GM20431 (cell line): ENCODE measurements around the gene C1orf35.
"Not testable (repeated sequence)": the region's sequence is repeated elsewhere in the genome, so short reads cannot be mapped to it uniquely, and the experiment has no call there.

ENCODE experiments used
- in situ Hi-C: fragments of 300-500 bp; cut with MseI, MboI; formaldehyde crosslinking; loops from one replicate; pipeline ENCODE4 v1.15.0; 2020; ENCODE audit warnings: low sequenced_read_pairs; ENCODE audit not compliant: unreplicated experiment

C1orf35 gene

DNA sequence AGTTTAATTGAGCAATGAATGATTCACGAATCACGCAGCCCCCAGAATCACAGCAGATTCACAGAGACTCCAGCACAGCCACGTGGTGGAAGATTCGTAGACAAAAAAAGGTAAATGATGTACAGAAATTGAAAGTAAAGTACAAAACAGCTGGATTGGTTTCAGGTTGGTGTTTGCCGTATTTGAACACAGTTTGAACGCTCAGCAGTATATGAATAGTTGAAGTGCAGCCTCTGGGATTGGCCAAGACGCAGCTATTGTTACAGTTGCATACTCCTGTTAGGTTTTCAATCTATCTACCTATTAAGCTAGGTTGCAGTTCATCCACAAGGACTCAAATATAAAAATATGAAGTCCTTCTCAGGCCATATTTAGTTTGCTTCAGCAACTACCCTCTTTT, 9.0 kb upstream of the C1orf35 start:
- in situ Hi-C loops, result no loop called here

DNA sequence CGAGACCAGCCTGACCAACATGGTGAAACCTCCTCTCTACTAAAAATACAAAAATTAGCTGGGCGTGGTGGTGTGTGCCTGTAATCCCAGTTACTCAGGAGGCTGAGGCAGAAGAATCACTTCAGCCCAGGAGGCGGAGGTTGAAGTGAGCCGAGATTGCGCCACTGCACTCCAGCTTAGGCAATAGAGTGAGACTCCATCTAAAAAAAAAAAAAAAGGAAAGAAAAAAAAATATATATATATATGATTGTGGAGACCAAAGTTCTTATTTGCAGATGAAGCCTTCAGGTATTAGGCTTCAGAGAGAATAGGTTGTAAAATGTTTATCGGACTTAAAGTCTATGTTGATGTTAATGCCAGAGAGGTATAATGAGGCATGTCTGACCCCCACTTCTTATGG, 8.2 kb upstream of the C1orf35 start:
- in situ Hi-C loops, result not testable (repeated sequence)

DNA sequence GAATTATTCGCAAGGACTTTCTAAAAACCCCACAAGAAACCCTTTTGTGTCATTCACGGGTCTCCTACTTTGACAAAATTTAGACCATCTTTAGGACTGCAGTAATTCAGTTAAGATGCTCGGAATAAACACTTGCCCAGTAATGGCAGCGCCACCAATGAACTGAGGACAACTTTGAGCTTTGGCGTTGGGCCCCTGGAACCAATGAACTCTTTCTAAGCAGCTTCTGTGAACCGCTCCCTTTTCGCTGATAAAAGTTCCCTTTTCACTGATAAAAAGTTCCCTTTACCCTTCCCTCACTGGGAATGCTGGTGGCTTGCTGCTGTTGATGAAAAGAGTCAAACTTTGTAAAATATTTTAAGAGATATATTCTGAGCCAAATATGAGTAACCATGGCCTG, 7.4 kb upstream of the C1orf35 start:
- in situ Hi-C loops, result no loop called here

DNA sequence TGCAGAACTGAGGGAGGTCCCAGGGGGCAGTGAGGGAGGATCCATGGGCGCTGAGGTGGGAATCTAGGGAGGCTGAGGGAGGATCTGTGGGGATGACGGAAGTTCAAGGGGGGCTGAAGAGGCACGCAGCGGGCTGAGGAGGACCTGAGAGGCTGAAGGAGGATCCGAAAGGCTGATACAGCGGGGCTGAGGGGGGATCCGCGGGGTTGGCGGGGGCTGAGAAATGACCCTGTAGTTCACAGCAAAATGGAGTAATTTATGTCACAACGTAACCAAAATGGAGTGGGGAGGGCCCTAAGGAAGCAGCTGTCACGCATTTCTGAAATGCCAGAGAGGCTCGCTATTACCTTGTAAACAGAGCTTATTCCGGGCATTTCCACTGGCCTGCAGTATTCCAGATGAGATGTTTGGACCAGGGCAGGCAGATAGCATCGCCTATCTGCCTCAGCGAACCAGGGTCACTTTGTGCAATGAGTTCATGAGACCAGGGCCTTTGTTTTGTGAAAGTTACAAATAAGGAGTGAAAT, 6.9 kb upstream of the C1orf35 start:
- in situ Hi-C loops, result no loop called here

DNA sequence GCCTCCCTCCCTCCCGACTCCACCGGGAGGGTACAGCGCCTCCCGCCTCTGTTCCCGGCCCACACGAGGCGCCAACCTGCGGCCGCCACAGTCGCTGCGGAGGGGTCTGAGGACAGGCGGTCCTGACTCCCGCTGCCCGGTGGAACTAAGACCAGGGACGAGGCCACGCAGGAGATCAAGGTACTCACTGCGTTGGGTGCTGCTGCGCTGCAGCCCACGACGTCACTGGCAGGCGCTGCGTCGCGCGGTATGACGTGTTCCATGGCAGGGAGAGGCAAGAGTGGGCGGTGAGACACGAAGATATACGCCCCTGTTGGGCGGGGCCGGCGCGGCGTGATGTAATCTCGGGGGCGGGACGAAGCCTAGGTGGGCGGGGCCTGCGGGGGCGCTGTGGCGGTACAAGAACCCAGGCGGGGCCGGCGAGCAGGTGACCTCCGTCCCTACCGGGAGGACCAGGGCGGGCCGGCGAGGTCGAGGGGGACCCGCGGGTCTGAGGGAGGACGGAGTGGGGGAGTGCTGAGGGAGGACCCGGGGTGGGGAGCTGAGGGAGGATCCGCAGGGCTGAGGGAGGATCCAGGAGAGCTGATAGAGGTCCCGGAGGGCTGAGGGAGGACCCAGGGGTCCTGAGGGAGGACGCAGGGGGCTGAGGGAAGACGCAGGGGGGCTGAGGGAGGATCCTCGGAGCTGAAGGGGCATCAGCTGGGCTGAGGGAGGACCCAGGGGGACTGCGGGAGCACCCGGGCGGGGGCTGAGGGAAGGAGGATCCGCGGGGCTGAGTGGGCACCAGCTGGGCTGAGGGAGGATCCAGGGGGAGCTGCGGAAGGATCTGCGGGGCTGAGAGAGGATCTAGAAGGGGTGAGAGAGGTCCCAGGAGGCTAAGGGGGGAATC, 6.2 kb upstream of the C1orf35 start, which contains the start of gene MRPL55:
MRPL55 (minus strand) TSS at position 227 of the 889 bp plus-strand sequence. CDS start 1,039 bp downstream, outside the sequence.
- in situ Hi-C loops, result no loop called here

DNA sequence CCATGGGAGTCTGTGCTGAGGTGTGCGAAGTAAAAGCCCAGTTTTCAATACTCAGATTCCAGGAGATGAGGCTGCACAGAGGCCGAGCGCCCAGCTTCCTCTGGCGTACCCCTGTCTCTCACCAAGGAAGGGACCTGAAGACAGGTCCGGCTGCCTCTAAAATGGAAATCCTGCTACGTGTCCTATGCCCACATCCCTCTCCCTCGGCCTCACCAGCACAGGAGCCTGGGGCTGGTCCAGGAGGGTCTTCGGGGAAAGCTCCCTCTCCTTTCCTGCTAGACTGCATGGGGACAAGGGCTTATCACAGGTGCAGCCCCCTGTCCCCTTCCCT, 5.6 kb upstream of the C1orf35 start:
- in situ Hi-C loops, result no loop called here

DNA sequence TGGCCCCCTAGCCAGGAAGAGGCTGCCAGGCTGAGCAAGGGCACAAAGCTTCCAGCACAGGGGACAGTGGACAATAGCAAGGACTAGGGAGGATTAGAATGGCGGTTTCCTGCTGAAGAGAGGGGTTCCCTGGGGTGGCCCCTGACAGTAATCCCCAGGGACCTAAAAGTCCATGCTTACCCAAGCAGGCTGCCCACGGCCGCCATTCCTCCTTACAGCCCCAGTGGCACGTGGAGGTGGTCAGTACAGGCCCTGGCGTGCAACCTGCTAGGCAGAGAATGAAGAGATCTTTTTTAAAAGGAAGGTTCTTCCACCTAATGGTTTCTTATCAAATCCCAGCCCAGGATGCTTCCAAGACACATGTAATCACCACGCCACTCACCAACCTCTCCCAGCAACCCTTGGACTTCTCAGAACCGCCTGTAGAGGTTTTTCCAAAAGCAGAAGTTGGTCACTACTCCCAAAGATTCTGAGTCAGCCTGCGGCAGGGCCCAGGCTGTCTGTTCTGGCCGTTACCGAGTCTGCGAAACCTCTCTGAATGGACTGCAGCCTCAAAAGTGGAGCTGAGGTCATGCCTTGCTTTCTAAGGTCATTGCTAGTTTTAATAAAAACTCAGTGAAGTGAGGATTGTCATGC, 5.0 kb upstream of the C1orf35 start:
- in situ Hi-C loops, result no loop called here

DNA sequence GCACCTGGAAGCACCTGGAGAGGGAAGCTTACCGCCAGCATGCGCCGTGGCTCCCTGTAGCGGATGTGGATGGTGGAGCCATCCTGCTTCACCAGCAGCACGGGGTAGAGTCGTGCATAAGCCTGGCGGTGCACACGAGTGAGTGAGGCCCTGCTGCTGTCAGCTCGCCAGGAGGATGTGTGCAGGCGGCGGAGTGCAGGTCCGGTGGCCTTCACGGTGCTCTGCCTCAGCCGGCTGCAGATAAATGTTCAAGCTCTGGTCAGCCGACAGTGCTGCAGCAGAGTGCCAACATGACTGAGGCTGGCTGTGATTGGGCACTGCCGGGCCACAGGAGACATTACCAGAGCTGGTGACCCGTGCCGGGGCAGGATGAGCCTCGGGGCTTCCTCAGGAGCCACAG, 4.5 kb upstream of the C1orf35 start:
- in situ Hi-C loops, result no loop called here

DNA sequence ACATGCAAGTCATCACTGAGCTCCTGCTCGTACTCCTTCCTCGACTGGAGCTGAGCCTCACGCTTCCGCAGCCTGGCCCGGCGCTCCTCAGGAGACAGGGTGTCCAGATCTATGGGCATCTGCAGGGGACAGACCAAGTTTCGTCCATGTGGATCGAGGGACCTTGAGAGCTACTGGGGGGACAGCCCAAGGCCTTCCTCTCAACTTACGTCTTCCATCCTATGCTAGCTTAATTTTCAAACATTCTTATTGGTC, 3.6 kb upstream of the C1orf35 start:
- in situ Hi-C loops, result no loop called here

DNA sequence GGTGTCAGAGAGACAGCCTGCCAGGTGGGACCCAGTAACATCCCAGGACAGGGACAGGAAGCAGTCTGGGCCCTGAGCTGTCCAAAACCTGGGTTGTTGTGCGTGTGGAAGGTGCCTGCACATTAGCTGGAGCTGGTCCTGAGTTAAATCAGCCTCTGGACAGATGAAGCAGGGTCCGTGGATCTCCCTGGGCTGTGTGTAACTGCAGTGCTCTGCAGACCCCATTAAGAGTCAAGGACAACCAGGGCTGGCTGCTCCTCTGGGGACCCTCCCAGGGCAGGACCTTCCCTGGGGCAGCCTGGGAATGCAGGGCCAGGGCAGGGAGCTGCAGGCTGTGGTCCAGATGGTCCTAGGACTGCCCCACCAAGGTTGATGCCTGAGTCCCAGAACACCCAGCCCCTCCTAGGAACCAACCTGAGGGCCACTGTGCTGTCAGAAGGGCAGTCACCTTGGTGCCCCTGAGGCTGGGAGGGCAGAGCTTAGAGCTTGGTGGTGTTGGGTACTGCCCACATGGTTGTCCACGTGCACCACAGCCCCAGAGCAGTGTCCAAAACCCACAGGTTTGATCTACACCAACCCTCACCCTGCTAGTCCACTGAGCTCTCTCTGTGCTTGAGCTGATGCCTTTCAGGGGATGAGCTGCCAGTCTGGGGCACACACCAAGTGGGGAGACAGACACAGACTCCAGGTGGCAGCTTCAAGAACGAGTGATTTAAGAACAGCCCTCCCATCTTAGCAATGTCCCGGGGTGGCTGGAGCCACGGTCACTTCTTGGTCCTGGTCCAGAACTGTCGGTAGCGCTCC, 3.1 kb upstream of the C1orf35 start:
- in situ Hi-C loops, result no loop called here

DNA sequence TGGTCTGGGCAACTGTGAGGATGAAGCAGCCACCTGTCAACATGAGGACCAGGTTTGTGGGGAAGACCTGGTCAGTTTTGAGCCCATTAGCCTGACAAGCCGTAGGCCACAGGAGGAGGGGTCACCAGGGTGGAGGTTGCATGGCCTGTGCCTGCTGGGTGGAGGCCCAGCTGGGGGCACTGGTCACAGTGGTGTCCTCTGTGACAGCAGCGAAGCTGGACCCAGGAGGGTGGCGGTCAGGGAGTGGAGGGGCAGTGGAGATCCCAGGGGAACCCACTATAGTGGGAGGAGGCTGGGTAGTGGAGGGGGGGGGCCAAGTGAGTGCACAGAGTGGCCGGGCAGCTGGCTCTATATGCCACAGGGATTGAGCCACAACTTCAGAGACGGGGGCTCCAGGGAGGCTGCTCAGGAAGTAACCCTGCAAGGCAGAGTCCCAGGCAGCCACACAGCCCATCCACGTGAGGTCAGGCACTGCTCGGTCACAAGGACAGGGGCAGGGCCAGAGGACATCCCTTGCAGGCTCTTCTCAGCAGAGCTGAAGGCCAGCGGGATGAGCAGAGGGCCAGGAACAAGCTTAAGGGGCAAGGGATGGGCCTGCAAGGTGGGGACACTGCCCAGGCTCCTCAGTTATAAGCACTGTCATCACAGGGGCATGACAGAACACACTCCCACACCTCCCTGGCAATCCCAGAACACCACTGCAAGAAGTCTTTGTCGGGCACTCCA, 2.3 kb upstream of the C1orf35 start:
- in situ Hi-C loops, result no loop called here

DNA sequence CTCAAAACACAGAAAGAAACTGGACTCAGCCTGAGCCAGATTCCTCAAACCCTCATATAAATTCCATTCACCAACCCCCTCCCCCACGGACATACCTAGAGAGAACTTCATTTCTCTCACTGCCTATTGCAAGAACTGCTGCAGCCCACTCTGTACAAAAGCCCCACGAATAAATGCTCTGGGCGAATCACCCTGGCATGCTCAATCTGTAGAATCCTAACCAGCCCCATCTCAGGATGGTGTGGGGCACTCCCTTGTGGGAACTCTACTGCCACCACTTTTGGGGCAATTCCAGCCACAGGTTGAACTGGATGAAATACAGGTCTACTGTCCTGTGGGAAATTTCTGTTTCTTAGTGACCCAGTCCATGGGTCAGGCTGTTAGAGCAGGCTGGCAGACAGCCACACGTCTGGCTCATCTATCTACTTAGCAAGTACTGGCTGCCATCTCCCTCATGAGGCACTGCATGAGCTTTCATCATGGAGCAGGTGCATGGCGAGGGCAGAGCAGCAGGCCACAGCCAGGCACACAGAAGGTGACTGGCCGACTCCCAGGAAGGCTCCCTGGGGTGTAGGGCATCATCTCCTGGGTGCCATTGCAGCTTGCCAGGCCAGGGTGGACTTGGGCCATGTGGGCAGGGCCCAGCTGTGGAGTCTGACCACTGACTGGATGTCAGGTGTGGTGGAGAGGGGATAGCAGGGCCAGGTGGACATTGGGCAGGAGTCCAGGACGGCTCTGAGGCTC, 1.6 kb upstream of the C1orf35 start:
- in situ Hi-C loops, result no loop called here

DNA sequence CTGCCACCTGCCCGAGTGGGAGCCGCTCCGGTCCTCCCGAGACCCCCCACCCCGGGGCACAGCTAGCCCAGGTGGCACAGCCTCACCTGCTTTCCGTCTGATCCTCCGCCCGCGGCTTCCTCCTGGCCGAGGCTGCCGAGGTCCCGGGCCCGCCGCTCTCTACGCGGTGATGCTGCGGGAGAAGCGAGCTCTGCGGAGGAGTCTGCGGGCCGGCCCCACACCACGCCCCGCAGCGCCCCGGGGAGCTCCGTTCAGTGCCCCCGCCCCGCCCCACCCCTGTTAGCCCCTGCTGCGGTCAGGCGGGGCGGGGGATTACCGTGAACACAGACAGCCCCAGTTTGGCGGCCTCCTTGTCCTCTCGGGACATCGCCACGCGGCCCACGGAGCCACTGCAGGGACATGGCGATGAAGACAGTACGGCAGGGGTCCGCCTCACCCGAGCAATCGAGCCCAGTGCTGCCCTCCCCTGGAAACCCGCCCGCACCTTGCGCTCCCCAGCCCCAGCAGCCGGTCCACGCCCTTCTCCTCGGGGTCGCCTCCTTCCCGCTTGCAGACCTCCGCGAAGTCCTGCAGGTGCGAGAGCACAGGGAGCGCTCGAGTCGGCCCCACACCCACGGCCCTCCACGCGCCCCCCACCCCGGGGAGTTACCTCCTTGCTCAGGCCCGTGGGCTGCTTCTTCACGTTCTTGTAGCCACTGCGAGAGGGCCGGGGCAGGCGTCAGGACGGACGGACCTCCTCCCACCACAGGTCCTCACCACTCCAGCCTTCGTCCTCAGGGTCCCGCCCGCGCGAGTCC, 933 bp downstream of the C1orf35 start:
- in situ Hi-C loops, result no loop called here

DNA sequence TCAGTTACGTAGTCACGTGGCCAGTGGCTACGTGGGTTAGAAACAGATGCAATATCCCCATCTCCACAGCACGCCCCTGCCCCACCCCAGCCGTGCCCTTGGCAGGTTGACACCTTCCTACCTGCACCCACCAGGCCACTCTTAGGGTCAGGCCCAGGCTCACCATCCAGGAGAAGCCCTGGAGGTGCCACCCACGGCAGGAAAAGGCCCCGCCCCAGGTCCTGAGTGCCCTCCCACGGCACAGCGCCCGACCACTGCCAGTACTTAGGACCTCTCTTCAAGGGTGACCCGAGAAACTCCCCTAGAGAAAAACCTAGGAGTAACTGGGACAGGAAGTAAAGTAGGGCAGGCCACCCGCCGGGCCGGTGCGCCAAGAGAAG, 1.5 kb downstream of the C1orf35 start:
- in situ Hi-C loops, result no loop called here

DNA sequence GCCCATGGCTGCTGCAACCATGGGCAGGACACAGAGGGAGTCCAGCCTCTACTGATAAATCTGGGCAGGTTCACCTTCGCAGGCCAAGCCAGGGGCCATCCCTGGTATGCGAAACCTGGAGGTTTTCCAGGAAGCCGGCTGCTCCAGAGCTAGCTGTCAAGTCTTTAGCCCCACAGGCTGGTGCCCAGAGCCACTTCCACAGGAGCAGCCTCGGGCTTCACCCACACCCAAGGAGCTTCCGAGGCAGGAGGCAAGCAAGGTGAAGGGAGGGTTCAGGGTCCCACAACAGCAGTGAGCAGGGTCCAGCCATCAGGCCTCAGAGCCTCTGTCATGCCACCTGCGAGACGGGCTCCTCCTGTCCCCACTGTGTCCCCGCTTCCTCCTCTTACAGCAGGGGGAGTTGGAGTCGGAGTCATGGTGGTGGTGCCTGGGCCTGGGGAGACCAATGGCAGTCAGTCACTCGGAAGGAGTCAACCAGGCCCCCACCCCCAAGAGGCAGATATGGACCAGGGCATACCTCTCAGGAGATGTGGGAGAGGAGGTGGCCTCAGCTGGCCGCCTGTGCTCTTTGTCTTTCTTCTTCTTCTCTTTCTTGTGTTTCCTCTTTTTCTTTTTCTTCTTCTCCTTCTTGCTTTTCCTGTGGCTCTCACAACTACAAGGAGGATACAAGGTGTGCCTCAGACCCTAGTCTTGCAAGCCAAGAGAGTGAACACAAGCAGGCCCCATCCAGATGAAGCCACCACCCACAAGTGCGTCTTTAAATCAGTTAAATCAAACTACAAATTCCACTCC, 2.1 kb downstream of the C1orf35 start:
- in situ Hi-C loops, result no loop called here

DNA sequence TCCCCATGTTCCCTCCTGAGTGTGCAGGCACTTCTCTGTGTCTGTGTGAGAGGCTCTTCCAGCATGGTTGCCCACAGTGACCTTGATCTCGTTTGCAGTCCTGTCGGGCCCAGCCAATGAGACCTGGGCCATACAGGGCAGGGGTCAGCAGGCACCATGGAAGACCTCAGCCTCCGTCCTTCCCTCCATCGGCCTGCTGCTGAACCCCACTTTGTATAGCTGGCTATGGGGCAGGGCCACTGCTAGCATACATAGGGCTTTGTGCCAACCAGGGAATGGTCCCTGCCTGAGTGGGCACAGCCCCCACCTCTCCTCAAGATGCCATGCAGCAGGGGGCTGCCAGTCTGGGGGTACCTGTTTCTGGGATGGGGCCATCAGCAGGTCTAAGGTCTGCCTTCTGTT, 3.8 kb downstream of the C1orf35 start:
- in situ Hi-C loops, result loop anchor here (25.0 kb wide), 1 partner anchor 312 kb away; no protein-coding TSS in a partner anchor

DNA sequence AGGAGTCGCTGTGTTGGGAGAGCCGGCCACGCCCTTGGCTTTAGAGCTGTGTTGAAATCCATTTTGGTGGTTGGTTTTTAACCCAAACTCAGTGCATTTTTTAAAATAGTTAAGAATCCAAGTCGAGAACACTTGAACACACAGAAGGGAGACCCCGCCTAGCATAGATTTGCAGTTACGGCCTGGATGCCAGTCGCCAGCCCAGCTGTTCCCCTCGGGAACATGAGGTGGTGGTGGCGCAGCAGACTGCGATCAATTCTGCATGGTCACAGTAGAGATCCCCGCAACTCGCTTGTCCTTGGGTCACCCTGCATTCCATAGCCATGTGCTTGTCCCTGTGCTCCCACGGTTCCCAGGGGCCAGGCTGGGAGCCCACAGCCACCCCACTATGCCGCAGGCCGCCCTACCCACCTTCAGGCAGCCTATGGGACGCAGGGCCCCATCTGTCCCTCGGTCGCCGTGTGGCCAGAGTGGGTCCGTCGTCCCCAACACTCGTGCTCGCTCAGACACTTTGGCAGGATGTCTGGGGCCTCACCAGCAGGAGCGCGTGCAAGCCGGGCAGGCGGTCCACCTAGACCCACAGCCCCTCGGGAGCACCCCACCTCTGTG, 4.7 kb downstream of the C1orf35 start:
- in situ Hi-C loops, result loop anchor here (25.0 kb wide), 1 partner anchor 311 kb away; no protein-coding TSS in a partner anchor
